Activated CD8-positive, alpha-beta memory T cell treated with anti-CD3 and anti-CD28 coated beads, Interleukin-2, amount 50 U/mL, for 24 hours (primary cell): ENCODE measurements around the gene PACSIN2.
"Not testable (repeated sequence)": the region's sequence is repeated elsewhere in the genome, so short reads cannot be mapped to it uniquely, and the experiment has no call there.

ENCODE experiments used
- DNase-seq: peaks from one replicate; pipeline ENCODE4 v3.0.0-alpha.2; 2020; ENCODE audit errors: extremely low read depth

The PACSIN2 gene

GRCh38 chr22:42928969-42929837 is 85.7 kb downstream of the PACSIN2 start:
- DNase-seq = no peak

DNA sequence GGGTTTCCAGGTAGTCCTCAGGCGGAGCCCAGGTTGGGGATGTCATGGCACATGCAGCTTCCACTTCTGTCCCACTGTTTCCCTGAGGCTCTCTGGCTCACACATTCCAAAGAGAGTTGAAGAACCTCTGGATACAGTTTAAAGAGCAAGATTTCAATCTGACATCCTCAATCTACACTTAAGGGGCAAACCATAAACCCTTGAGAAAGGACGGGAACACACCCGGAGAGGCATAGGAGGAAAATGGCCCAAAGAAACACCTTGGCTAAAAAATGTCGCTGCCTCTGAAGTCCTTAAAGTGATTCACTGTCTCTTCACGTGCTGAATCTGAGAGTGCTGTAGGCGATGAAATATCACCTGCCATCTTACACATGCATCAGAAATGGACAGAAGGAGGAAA is 87.0 kb downstream of the PACSIN2 start:
- DNase-seq = no peak

- DNase-seq = no peak
These were observed 88.2 kb downstream of the PACSIN2 start for GRCh38 chr22:42926768-42927167.

DNA sequence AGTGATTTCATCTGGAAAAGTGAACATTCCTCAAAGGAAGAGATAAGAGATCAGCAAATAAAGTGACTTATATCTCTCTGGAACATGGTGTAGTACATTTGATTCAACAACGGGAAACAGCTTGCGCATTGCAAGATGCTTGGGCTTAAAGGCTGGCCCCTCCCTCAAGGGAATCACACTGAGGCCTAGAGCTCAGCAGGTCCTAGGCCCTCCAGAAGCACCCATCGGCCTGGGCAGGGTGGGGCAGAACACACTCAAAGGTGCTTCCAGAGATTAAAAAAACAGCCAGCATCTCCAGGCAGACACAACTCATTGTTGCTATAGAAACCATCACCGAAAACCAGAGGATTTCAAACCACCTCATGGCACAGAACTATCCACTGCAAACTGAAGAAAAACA is 88.8 kb downstream of the PACSIN2 start:
- no peak for DNase-seq

DNA sequence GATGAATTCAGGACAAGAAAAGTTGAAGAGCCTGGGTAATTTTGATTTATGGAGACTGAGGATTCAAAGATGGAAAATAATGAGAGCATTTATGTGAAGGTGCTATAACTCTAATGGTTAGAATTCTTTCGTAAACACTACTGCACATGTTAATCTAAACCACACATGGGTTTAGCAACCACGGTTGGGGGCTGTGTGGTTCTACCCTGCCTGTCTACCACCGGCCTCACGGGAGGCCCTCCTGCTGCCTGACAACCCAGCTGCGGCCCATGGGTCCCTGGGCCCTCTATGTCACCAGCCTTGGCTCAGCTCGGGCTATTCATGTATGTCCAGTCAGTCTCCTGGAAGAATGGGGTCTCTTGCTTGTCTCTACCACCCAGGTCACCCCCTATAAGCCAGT is 89.4 kb downstream of the PACSIN2 start:
- no peak for DNase-seq

DNA sequence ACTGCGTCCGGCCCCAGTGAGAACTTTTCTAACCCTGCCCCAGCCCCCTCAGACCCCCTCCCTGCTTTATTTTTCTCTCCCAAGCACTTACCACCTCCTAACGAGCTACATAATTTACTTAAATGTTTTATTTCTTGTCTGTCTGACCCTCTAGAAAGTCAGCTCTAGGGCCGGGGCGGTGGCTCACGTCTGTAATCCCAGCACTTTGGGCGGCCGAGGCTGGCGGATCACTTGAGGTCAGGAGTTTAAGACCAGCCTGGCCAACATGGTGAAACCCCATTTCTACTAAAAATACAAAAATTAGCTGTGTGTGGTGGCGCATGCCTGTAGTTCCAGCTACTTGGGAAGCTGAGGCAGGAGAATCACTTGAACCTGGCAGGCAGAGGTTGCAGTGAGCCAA is 89.9 kb downstream of the PACSIN2 start:
- DNase-seq = not testable (repeated sequence)

DNA sequence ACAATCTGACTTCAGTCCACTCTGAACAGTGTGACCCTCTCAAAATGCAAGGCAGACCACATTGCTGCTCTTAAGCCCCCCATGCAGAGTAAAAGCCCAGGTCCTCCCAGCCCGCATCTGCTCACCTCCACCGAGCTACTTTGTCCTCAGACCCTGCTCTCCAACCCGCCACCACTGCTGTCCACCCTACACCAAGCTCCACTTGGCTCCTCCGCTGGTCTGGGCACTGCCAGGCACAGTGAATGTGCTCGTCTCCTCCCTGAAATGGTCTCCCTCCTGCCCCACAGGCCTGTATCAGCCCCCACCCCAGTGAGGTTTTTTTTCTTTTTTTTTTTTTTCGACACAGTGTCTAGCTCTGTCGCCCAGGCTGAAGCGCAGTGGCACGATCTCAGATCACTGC is 90.5 kb downstream of the PACSIN2 start:
- DNase-seq = no peak

DNA sequence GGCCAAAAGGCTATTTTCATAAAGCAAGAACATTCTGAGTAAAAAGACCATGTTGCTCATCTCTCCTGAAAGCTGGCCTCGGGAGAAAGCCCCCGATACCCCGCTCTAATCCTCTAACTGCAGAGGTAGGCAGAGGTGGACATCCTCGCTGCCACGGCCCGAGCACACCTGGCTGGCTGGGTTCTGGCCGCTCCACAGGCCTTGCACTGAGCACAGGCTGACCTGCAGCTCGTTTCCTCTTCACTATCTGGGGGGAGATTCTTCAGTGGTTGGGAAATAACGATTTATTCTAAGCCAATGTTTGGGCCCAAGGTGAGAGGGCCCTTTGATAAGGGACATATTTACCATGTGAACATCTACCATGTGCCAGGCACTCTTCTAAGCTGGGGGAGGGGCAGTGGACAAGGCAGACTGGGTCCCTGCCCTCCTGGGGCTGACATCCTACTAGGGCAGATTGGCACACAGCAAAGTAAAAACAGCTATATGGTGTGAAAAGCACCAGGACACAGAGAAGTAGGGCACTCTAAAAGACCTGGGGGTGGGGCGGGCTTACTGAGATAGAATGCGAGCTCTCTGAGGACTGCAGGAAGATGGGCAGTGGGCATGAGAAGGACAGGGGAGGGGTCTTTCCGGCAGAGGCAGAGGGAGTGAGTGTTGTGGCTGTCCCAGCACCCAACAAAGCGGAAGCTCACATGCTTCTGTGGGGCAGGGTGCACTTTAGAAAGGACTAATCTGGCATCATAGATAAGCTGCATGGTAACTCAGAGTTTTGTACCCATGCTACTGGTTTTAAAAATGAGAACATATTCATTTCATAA is 92.4 kb downstream of the PACSIN2 start:
- DNase-seq = no peak

GRCh38 chr22:42920101-42920820 is 94.7 kb downstream of the PACSIN2 start:
- no peak for DNase-seq

- no peak for DNase-seq
These were observed 95.8 kb downstream of the PACSIN2 start for GRCh38 chr22:42919199-42919598.

GRCh38 chr22:42918500-42918899 is 96.4 kb downstream of the PACSIN2 start:
- no peak for DNase-seq

DNA sequence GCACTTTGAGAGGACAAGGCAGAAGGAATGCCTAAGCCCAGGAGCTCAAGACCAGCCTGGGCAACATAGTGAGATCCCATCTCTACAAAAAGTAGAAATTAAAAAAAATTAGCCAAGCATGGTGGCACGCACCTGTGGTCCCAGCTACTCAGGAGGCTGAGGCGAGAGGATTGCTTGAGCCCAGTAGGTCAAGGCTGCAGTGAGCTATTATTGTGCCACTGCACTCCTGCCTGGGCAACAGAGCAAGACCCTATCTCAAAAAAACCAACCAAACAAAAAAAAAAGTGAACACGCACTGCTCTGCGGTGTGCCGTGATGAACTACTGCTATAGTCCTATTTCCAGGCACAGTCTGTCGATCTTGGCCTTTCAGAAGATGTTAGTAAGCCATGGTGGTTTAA is 97.6 kb downstream of the PACSIN2 start:
- not testable (repeated sequence) for DNase-seq

DNA sequence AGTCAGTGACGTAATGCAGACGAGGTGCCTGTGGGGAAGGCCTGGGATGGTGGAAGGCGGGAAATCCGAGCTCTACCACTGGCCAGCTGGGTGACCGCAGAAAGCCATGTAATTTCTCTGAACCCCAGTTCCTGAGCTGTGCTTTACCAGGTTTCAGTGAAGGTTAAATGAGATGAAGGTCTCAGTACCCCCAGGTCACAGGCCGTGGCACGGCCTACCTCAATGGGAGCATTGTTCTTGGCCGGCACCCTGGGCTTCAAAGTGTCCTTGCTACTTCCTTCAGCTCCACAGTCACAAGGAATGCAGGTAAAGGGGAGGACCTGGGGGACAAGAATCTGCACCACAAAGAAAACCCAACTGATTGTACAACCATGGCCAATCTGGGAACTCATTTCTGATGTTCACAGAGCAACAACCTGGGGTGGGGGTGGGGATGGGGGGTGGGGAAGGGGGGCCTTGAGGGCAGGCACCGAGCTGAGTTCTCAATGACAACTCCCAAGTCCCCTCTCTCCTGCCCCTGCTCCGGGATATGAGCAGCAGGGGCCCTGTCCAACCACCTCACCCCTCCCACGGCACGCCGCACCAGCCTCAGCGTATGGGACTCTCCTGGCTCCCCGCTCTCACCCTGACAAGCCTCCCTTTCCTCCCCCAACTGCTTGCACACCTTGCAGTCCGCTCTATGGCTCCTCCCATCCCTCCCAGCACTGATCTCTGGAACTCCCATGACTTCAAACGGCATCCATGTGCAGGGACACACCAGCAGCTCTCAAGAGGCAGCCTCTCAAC is 98.8 kb downstream of the PACSIN2 start:
- no peak for DNase-seq

DNA sequence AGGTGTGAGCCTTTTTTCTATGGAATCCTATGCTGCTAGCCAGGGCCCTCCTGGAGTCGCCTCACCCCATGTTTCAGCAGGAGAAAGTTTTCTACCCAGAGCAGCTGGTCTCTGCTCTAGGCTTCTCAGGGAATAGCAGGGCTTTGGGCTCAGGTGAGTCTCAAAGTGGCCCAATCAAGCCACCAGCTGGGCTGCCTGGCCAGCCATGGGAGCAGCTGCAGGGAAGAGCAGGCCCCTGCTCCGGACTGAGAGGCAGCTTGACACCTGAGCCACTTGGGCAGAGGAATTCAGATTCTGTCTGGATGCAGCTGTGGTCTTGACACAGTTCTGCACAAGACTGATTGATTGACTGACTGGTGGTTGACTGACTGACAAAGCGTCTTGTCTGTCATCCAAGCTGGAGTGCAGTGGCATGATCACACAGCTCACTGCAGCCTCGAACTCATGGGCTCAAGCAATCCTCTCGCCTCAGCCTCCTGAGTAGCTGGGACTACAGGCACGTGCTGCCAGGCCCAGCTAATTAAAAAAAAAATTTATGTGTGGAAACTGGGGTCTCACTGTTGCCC is 100.4 kb downstream of the PACSIN2 start:
- DNase-seq = no peak

DNA sequence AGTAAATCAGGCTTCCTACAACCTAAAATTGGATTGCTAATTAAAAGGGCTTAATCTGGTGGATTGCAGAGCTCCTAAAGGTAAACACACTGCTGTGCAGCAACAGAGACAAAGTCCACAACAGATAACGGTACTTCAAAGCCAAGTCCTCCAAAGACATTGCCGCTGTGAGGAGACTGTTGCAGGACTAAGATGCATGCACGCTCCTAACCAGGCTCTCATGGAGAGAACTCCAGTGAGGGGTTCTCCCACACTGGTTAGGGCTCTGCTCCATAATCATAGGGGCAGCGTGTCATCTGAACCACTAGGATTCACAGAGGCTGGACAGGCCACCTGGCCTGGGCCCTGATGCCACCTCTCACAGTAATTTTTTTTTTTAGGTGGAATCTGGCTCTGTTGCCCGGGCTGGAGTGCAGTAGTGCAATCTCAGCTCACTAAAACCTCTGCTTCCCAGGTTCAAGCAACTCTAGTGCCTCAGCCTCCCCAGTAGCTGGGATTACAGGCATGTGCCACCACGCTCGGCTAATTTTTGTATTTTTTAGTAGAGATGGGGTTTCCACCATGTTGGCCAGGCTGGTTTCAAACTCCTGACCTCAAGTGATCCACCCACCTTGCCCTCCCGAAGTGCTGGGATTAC is 101.0 kb downstream of the PACSIN2 start:
- no peak for DNase-seq

GRCh38 chr22:42912059-42912458 is 102.9 kb downstream of the PACSIN2 start:
- no peak for DNase-seq

- DNase-seq = no peak
These were observed 104.6 kb downstream of the PACSIN2 start for GRCh38 chr22:42910221-42910942.

- DNase-seq = no peak
These were observed 105.4 kb downstream of the PACSIN2 start for GRCh38 chr22:42909363-42910058.

DNA sequence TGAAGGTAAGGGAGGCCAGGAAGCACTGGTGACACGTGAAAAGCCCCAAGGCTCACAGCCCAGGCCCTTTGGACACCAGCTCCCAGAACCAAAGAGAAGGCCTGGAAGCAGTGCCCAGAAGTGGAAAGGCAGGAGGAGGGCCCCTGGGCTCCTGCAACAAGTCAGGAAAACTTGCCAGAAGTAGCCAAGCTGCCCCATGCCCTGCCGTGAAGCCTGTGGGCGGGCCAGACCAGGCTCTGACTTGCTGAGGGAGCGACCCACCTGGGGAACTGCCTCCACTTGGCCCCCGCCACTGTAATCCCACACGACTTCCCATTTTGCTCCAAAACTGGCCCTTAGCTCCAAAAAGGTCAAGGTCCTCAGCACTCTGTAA is 106.6 kb downstream of the PACSIN2 start:
- DNase-seq = no peak
